ENCODE data around the gene SOCS4. TPM values are rescaled to one million over a fixed set of nuclear protein-coding genes. Genes with fewer than 3 reads are reported as not detected.
"Not testable (repeated sequence)": the region's sequence is repeated elsewhere in the genome, so short reads cannot be mapped to it uniquely, and the experiment has no call there.

Gene SOCS4
- total RNA-seq, 1 donor from 2014 or later = 23.8 TPM

- Histone ChIP-seq H3K36me3 (no peaks in the 10 kb centered on the region), H3K4me1 (peaks cover 34% of the 10 kb centered on the region), H3K4me3 (peak overlapping the region; percentile 78), H3K9me3 (no peaks in the 10 kb centered on the region), H3K27me3 (no peaks in the 10 kb centered on the region), H3K27ac (no peak overlapping the region)
- TF ChIP-seq CTCF (IDR thresholded peaks at IDR 0.05) = no peak
- no peak for ATAC-seq
- intact Hi-C loops (cut with DNase I) = no loop called here
- no peak for DNase-seq
Measured at GRCh38 chr14:55028066-55028465, 1.0 kb downstream of the SOCS4 start.

- Histone ChIP-seq H3K4me1 (peaks cover 34% of the 10 kb centered on the region), H3K27me3 (no peaks in the 10 kb centered on the region), H3K9me3 (no peaks in the 10 kb centered on the region), H3K4me3 (peak overlapping the region; percentile 78), H3K36me3 (no peaks in the 10 kb centered on the region), H3K27ac (no peak overlapping the region)
- no peak for ATAC-seq
- intact Hi-C loops (cut with DNase I) = no loop called here
- TF ChIP-seq CTCF (IDR thresholded peaks at IDR 0.05) = no peak
- DNase-seq = no peak
Measured at GRCh38 chr14:55028476-55028875, 1.4 kb downstream of the SOCS4 start.

- H3K4me1 ChIP-seq = peaks cover 30% of the 10 kb centered on the region
- DNase-seq (no peak), ATAC-seq (no peak)
- peak overlapping the region; percentile 5 for H3K27ac ChIP-seq
- H3K9me3 ChIP-seq = no peaks in the 10 kb centered on the region
- no peak for TF ChIP-seq CTCF (IDR thresholded peaks at IDR 0.05)
- no peak overlapping the region for H3K4me3 ChIP-seq
- intact Hi-C loops (cut with DNase I) = no loop called here
- H3K27me3 ChIP-seq = no peaks in the 10 kb centered on the region
- H3K36me3 ChIP-seq = peaks cover 13% of the 10 kb centered on the region
Measured at GRCh38 chr14:55031190-55031589, 4.2 kb downstream of the SOCS4 start.

- H3K27me3 ChIP-seq; ATAC-seq; H3K4me1 ChIP-seq; H3K4me3 ChIP-seq; H3K27ac ChIP-seq; H3K9me3 ChIP-seq; intact Hi-C loops (cut with DNase I); DNase-seq: not testable (repeated sequence)
- H3K36me3 ChIP-seq = peaks cover 23% of the 10 kb centered on the region
Measured at GRCh38 chr14:55037995-55038394, 11.0 kb downstream of the SOCS4 start.

GRCh38 chr14:55038708-55039107, 11.7 kb downstream of the SOCS4 start:
- no peak for TF ChIP-seq CTCF (IDR thresholded peaks at IDR 0.05)
- intact Hi-C loops (cut with DNase I) = no loop called here
- H3K27ac ChIP-seq = no peak overlapping the region

GRCh38 chr14:55043528-55043927, 16.5 kb downstream of the SOCS4 start:
- intact Hi-C loops (cut with DNase I) = no loop called here
- no peak overlapping the region for H3K4me3 ChIP-seq

More at GRCh38 chr14:55038708-55039107, 11.7 kb downstream of the SOCS4 start:
- DNase-seq (no peak), ATAC-seq (no peak)
- Histone ChIP-seq H3K9me3 (no peaks in the 10 kb centered on the region), H3K27me3 (no peaks in the 10 kb centered on the region), H3K4me1 (no peaks in the 10 kb centered on the region), H3K4me3 (no peak overlapping the region), H3K36me3 (peaks cover 29% of the 10 kb centered on the region)

More at GRCh38 chr14:55043528-55043927, 16.5 kb downstream of the SOCS4 start:
- H3K27ac ChIP-seq = no peak overlapping the region
- DNase-seq (no peak), ATAC-seq (no peak)
- H3K36me3 ChIP-seq = peaks cover 13% of the 10 kb centered on the region
- H3K4me1 ChIP-seq = no peaks in the 10 kb centered on the region
- no peak for TF ChIP-seq CTCF (IDR thresholded peaks at IDR 0.05)
- H3K9me3 ChIP-seq = no peaks in the 10 kb centered on the region
- no peaks in the 10 kb centered on the region for H3K27me3 ChIP-seq

Measured in upper lobe of right lung (tissue), 1 donor.